NCI-H345 treated with DMSO at 0.1 percent for 48 hours (cell line): Measurements from ENCODE around the gene TAF8.
A peak's percentile ranks its signal among the peaks of the same experiment; 100 is the strongest.
"Not testable (repeated sequence)": the region's sequence is repeated elsewhere in the genome, so short reads cannot be mapped to it uniquely, and the experiment has no call there.

Experiments used
- DNase-seq: peaks from one replicate; lab custom pipeline; 2025; ENCODE audit not compliant: unreplicated experiment; lab: John Stamatoyannopoulos, UW

Gene TAF8, protein sequence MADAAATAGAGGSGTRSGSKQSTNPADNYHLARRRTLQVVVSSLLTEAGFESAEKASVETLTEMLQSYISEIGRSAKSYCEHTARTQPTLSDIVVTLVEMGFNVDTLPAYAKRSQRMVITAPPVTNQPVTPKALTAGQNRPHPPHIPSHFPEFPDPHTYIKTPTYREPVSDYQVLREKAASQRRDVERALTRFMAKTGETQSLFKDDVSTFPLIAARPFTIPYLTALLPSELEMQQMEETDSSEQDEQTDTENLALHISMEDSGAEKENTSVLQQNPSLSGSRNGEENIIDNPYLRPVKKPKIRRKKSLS

DNA sequence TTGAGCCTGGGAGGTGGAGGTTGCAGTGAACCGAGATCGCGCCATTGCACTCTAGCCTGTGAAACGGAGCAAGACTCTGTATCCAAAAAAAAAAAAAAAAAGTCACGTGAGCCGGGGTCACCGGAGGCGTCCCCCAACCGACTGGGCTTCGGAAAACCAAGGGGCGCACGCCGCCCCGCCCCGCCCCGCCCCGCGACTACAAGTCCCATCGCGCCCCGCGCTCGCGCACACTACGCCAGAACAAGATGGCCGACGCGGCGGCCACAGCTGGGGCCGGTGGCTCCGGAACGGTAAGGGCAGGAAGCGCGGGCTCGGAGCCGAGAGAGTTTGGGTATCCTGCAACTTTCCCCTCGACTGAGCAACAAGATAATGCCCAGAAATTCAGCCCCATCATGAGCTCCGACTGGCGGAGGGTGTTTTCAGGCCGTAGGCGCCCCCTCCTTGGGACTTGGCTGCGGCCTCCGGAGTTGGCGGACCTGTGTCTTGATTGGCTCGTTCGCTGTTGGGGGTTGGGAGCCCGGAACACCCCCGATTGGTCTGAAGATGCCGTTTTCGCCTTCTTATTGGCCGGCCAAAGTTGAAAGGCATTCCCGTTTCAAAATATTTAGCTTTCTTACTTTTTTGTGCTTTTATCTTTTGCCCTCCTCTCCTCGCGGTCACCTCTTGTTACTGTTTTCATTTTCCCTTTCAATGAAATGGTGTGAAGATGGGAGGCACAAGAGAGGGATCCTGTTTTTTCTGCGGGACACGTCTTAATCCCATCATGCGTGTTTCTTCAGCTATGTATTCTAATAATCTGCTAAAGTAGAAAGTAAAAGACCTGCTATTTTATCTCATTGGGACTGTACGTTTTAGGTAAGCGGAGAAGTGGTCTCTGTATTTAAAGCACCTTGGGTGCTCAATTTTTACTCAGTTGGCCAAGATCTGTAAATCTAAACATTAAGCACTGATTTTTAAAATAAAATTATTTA is at the start of gene TAF8:
TAF8 (plus strand) TSS at position 228 of the 971 bp plus-strand sequence; CDS start at position 246, 18 bp downstream.
- DNase-seq = peak; percentile 79

DNA sequence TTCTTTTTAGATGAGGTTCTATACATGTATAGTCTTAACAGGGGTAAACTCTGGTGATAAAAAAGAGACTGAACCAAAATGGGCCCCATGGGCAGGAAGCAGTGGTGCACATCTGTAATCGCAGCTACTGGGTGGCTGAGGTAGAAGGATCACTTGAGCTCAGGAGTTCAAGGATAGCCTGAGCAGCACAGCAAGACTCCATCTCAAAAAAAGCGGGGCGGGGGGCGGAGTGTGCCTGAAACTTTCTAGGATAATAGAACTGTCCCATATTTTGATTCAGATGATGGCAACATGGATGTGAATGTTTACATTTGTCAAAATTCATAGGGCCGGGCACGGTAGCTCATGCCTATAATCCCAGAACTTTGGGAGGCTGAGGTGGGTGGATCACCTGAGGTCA is 48.8 kb upstream of the TAF8 start:
- no peak for DNase-seq

DNA sequence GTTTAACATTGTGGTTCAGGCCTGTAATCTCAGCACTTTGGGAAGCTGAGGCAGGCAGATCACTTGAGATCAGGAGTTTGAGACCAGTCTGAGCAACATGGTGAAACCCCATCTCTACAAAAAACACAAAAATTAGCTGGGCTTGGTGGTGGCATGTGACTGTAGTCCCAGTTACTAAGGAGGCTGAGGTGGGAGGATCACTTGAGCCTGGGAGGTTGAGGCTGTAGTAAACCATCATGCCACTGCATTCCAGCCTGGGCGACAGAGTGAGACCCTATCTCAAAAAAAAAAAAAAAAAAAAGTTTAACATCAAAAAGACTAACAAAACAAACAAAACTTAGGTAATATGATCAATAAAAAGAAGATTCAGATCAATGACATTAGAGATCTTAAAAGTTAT is 46.7 kb upstream of the TAF8 start:
- DNase-seq = not testable (repeated sequence)

DNA sequence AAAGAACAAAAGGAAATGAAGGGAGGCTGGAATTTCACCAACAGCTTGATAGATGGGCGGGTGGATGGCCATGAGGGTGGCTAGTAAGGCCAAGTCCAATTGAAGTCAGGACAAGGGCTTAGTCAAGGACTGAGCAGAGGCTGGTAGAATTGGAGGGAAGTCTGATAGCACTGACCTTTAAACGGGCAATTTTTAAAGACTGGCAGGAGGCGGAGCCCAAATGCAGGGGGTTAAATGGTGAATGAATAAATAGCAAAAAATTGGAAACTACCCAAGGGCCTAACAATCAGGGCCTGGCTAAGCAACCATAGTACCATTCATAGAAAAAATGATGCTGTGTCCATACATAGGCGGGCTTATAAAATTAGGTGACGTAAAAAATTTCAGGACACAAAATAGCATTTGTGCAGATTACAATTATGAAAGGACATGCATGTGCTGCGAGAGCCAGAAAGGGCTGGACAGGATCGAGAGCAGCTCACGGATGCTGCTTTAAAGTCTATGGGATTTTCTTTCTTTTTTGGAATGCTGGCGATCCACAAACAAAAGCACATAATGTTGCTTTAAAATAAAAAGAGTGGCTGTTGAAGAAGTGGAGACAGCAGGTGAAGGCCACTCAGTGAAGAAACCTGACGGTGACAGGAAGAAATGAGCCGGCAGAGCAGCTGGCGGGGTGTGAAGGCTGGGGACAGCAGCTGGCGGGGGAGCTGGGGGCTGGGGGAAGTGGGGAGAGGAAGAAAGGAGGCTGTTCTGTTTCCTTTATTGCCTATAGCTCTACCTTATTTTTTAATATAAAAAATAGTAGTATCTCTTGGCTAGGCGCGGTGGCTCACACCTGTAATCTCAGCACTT is 42.8 kb upstream of the TAF8 start:
- no peak for DNase-seq

DNA sequence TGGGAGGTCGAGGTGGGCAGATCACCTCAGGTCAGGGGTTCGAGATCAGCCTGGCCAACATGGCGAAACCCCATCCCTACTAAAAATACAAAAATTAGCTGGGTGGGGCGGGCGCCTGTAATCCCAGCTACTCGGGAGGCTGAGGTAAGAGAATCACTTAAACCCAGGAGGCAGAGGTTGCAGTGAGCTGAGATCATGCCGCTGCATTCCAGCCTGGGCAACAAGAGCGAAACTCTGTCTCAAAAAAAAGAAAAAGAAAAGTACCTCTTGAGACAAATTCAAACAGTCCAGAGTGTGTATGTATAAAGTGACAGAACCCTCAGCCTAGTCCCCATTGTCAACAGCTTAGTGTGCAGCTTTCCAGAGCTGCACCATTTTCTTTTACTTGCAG is 42.2 kb upstream of the TAF8 start:
- not testable (repeated sequence) for DNase-seq

DNA sequence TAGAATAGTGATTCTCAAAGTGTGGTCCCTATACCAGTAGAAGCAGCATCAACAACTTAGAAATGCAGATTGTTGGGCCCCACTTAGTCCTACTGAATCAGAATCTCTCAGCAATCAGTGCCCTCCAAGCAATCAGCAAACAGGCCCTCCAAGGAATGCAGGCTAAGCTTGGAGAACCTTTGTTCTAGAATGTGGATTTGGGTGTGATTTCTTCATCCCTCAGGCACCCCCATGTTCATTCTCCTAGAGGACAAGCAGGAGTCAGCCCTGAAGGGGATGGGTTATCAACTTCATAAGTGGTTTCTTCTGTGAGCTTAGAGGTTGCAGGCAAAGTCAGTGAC is 40.5 kb upstream of the TAF8 start:
- no peak for DNase-seq

DNA sequence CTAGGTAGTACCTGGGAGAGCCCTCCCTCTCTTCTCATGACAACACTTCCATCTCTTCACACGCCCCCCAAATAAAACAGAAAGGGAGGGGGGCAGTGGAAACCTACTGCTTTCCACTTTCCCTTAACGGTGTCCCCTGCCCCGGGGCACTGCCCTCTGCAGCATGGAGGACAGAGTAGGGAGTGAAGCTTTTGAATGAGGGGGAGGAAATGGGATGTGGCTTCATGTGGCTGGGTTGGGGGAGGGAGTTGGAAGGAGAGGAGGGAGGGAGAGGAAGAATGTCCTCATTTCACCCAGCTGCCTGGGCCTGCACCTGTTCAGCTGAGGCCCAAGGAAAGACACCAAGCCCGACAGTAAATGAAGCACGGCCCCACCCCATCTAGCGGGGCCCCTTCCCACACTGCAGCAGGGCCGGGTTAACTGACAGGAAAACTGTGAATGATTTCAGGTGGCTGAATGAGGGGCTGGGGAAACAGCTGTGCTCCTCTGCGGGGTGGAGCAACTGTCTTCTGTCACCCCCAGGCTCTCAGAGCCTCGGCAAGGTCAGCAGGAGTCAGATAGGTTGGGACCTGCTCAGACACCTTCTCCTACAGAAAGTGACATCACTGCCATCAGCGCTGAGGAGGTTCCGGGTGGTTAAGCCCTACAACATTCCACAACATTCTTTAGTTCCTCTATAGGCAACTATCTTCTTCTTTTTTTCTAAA is 40.0 kb upstream of the TAF8 start:
- no peak for DNase-seq

DNA sequence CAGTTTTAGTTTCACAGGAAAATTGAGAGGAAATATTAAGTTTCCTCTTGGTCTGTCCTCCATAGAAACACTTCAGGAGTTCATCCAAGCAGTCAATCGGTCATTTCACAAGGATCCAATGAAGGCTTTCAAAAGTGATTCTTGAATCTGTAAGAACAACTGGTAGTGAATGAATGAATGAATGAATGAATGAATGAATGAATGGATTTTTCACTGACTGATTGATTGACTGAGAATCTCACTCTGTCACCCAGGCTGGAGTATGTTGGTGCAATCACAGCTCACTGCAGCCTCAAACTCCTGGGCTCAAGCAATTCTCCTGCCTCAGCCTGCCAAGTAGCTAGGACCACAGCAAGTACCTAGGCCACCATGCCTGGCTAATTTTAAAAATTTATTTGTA is 39.4 kb upstream of the TAF8 start:
- no peak for DNase-seq

DNA sequence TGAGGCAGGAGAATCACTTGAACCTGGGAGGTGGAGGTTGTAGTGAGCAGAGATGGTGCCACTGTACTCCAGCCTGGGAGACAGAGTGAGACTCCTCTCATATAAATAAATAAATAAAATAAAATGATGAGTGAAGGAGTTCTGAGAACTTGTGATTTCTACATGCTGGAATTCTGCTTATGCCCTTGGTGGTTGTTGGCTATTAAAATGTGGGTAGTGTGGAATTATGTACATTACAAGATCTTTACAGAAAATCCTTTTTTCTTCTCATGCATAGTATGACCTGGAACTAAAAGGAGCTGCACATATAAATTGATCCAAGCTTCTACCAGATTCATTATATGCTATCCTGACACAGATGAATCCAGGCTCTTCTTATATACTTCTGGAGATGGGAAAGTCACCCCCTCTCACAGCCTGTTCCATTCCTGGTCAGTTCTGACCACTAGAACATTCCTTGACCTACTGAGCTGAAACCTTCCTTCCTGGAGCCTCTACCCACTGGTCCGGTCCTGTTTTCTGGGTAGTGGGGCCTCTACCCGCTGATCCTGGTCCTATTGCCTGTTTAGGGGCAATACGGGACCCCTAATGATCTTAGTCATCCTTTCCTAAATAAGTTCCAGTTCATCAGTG is 37.7 kb upstream of the TAF8 start:
- DNase-seq = no peak

DNA sequence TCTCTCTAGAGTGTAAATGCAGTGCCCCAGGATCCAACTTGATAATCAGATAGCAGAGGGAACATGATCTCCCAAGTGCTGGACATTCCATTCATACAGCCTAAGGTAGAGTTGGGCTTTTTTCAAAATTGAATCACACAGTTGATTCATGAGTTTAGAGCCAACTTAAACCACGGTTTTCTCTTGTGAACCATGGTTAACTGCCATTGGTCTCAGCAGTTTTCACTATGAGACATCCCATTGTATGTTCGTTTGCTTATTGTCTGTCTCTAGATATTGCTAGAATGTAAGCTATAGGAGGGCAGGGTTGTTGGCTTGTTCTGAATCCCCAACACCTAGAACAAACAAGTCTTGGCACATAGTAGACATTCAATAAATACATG is 37.2 kb upstream of the TAF8 start:
- no peak for DNase-seq

DNA sequence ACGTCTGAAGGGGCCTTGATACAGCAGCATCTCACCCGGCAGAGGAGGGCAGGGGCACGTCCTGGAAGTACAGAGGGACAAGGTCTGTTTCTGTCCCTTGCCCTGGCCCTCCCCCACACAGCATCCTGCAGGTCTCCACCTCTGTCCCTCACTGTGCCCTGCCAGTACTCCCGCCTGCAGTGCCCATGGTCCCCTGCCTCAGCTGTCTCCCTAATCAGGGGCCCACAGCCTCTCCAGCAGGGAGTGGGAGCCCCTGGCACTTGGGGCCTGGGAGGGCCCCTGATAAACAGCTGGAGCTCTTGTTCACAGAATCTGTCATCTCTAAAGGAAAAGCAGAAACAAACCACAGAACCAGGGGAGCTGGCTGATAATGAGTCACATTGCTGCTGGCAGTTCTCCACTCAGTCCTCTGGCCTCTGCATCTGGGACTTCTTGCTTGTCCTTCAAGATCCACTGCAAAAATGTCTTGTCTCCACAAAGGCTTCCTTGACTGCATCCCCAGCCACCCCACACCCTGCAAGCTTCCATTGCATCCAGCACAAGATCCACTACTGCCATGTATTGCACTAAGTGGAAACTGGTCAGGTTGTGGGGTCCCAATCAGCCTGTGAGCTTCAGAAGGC is 33.2 kb upstream of the TAF8 start:
- no peak for DNase-seq

DNA sequence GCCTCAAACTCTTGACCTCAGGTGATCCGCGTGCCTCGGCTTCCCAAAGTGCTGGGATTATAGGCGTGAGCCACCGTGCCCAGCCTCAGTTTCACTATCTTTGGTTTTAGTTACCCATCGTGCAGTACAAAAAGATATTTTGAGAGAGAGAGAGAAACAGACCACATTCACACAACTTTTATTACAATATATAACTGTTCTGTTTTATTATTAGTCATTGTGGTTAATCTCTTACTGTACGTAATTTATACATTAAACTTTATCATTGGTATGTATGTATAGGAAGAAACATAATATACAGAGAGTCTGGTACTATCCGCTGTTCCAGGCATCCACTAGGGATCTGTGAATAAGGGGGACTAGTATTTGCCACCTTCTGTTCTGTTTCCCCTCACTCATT is 29.4 kb upstream of the TAF8 start:
- no peak for DNase-seq

DNA sequence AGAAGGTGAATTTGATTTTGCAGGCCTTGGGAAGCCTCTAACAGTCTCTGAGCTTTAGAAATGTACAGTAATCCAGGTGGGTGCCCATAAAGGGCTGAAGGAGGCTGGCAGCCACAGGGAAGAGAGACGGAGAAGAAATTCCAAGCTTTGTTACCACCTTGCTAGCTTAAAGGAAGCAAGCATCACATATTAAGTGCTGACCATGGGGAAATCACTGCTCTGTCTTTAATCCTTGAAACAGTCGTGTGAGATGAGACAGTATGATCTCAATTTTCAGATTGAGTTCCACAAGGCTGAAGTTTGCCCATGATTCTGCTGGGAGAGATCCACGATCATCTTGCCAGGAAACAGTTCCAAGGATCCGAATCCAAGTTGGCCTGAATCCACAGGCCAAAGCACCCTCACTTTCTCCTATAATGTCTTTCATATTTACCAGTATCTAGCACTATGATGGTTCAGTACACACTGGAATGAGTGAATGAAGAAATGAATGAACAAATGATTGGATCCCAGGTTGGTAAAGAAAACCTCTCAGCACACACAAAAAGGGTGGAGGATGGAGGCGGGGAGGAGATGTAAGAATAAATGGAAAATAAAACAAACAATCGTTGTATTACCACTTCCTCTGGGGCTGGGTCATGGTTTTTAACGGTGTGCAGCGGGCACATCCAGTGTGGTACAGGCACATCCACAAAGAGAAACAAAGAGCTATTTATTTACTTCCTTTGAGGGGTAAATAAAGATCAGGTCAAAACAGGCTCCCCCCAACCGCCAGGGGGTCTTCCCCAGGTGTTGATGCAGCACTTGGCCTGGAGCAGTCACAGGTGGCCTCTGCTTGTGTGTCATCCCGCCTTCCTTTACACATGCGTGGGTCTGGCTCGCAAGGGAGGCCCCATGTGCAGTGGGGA is 28.2 kb upstream of the TAF8 start:
- no peak for DNase-seq

DNA sequence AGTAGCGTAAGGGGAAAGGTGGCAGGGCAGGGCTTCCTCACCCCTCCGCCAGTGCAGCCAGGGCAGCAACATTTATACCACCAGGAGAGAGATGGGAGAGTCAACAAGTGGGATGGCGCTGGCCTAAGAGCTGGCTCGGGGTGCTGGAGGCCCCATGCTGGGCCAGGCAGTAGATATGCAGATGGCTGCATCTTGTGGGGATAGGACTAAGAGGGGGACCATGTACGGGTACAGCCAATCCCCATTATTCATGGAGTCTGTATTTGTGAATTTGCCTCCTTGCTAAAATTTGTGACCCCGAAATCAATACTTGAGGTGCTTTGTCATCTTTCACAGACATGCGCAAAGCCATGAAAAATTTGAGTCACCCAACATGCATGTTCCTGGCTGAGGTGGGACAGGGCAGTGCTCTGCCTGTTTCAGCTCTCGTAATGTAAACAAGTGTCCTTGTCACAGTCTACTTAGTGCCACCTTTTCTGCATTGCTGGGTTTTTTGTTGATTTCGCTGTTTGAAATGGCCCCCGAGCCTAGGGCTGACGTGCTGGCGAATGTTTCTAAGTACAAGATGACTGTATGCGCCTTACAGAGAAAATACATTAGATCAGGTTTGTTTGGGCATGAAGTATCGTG is 27.5 kb upstream of the TAF8 start:
- DNase-seq = no peak

DNA sequence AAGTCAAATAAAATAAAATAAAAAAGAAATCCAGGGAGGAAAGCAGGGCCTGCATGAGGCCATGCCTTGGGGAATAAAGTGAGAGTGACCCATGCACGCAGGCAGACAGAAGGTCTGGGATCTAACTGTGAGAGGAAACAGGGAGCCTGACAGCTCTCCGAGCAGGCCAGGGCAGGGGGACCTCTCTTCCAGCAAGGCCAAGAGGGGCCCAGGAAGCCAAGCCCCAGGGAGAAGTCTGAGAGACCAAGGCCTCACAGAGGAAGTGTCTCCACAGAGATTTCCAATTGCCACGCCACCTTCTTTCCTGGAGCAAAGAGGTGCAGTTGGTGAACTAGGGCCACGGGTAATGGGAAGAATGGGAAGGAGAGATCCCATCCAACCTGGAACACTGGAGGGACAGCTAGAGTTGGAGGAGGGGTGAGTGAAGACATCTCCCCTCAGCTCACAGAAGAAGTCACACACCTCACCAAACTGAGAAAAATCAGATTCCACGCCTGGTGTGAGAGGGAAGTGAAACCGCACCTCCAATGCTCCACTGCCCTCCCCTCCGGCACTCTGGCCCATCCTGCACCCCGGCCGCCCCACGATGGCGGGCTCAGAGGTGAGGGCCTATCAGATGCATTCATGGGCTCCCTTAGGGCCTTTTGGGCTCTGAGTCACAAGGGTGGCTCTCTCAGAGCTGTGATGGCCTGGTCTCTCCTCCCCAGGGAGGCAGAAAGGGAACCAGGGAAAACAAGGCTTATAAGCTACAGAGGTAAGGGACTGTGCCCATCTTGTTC is 25.1 kb upstream of the TAF8 start:
- no peak for DNase-seq

DNA sequence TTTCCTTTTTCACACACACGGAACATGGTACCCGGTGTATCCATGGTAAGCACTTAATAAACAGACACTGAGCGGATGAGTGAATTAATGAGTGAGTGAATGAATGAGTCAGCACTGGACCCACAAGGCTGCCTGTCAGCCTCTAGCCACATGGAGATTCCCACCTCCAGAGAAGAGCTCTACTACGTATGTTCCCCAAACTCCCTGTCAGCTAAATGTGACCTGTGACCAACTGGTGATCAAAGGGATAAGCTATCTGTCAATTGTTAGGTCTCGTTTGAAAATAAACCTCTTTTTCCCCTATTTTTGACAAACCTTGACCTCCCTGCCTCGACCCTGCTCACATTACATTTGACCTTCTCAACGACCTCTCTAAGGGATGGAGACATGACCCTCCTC is 24.5 kb upstream of the TAF8 start:
- DNase-seq = no peak

DNA sequence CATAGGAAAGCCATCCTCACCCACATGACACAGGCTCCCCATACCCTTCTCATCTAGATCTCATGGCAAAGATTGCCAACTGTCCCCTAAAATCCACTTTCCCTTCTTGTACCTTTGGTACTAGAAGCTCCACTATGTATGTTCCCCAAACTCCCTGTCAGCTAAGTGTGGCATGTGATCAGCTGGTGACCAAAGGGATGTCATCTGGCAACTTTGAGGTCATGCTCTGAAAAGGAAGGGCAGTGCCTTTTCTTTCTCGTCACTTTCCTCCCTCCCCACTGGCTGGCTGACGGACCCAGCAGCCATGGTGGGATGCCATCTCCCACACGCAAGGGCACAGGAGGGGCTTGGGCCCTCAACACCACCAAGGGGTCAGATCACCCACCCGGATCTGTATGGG is 23.8 kb upstream of the TAF8 start:
- no peak for DNase-seq
